HepG2 (cell line): ENCODE results near the gene NIT2. TPM values are rescaled to one million over a fixed set of nuclear protein-coding genes. Genes with fewer than 3 reads are reported as not detected.

Experiments used
- ATF7 ChIP-seq, 2 experiments: fragments of 450-650 bp in 1 of 2; sonication (generic) in 1 of 2; formaldehyde crosslinking in 1 of 2; IDR thresholded peaks; 2 replicates each; pipeline versions ENCODE4 v1.4.0 to v1.6.1; 2016 to 2020; ENCODE audit warnings: antibody characterized with exemption in 1 of 2, mild to moderate bottlenecking in 1 of 2, missing genetic modification reagents in 1 of 2
- CCAR2 ChIP-seq: fragments of 200-400 bp; formaldehyde crosslinking; optimal IDR thresholded peaks from 2 replicates; pipeline ENCODE3; 2018; ENCODE audit warnings: low read depth, mild to moderate bottlenecking, low read length, moderate library complexity
- CHD4 ChIP-seq: fragments of 200-600 bp; sonication (generic); IDR thresholded peaks from 2 replicates; pipeline ENCODE4 v1.7.0; 2017; ENCODE audit warnings: mild to moderate bottlenecking, low read length, borderline replicate concordance
- FOXJ3 ChIP-seq: sonication (generic); formaldehyde crosslinking; IDR thresholded peaks from 2 replicates; pipeline ENCODE4 v1.4.0; 2020; ENCODE audit warnings: missing genetic modification reagents, mild to moderate bottlenecking, borderline replicate concordance
- HNF4G ChIP-seq, 2 experiments: sonication (generic) in 1 of 2; formaldehyde crosslinking in 1 of 2; IDR thresholded peaks; 2 replicates each; pipeline versions ENCODE4 v1.4.0 to v1.6.1; 2011 to 2020; ENCODE audit warnings: borderline replicate concordance in 2 of 2, low read depth in 2 of 2, mild to moderate bottlenecking in 2 of 2, low read length in 1 of 2, missing genetic modification reagents in 1 of 2, moderate library complexity in 1 of 2
- HNRNPH1 ChIP-seq: fragments of 200-400 bp; formaldehyde crosslinking; optimal IDR thresholded peaks from 2 replicates; pipeline ENCODE3; 2017; ENCODE audit warnings: mild to moderate bottlenecking, low read depth, low read length
- HNRNPUL1 ChIP-seq: fragments of 200-400 bp; formaldehyde crosslinking; IDR thresholded peaks from 2 replicates; pipeline ENCODE4 v1.6.1; 2017; ENCODE audit warnings: low read depth, mild to moderate bottlenecking, low read length, moderate library complexity
- NR2F6 ChIP-seq, 2 experiments: IDR thresholded peaks; 2 replicates each; pipeline ENCODE4 v1.6.1; 2016; ENCODE audit warnings: antibody characterized with exemption in 1 of 2, mild to moderate bottlenecking in 1 of 2
- SP2 ChIP-seq: sonication (generic); formaldehyde crosslinking; IDR thresholded peaks from 2 replicates; pipeline ENCODE4 v1.5.1; 2020; ENCODE audit warnings: mild to moderate bottlenecking, missing genetic modification reagents
- ZBTB20 ChIP-seq: sonication (generic); formaldehyde crosslinking; IDR thresholded peaks from 2 replicates; pipeline ENCODE4 v1.8.1; 2023; ENCODE audit warnings: missing genetic modification reagents, low read depth, mild to moderate bottlenecking, borderline replicate concordance
- ZKSCAN5 ChIP-seq: sonication (generic); formaldehyde crosslinking; IDR thresholded peaks from 2 replicates; pipeline ENCODE4 v1.5.1; 2020; ENCODE audit warnings: mild to moderate bottlenecking, missing genetic modification reagents
- ZNF549 ChIP-seq: sonication (generic); formaldehyde crosslinking; IDR thresholded peaks from 2 replicates; pipeline ENCODE4 v1.5.0; 2020; ENCODE audit warnings: missing genetic modification reagents
- polyA plus RNA-seq, 8 experiments: library from polyadenylated mRNA; depleted of rRNA in 3 of 8; stranded (reverse) in 7 of 8; unstranded in 1 of 8; fragments of >200 nt; fragmentation: Illumina TruSeq in 4 of 8; extraction: Trizol in 4 of 8; gene quantifications; 2 replicates each; pipeline versions ENCODE4 v1.2.1 to v1.2.3, GENCODE V29; 2011 to 2016; ENCODE audit warnings: low read depth in 4 of 8, missing spikeins in 1 of 8, mixed read lengths in 1 of 8; ENCODE audit not compliant: insufficient read depth in 1 of 8
- total RNA-seq, 5 experiments: library from RNA; depleted of rRNA; stranded (reverse); fragments of >200 nt; fragmentation: Illumina TruSeq; extraction: Trizol; gene quantifications; 2 replicates each; pipeline ENCODE4 v1.2.3, GENCODE V29; 2016; ENCODE audit warnings: low read depth in 1 of 5
- TF ChIP-seq, protein P1 (sequence below): sonication (generic); formaldehyde crosslinking; IDR thresholded peaks from 2 replicates; pipeline ENCODE4 v1.4.0; 2020; ENCODE audit warnings: missing genetic modification reagents, borderline replicate concordance
- TF ChIP-seq, protein P2 (sequence below): sonication (generic); formaldehyde crosslinking; IDR thresholded peaks from 2 replicates; pipeline ENCODE4 v1.9.0; 2021; ENCODE audit warnings: mild to moderate bottlenecking, missing genetic modification reagents
- TF ChIP-seq, protein P3 (sequence below): sonication (generic); formaldehyde crosslinking; IDR thresholded peaks from 2 replicates; pipeline ENCODE4 v1.4.0; 2020; ENCODE audit warnings: mild to moderate bottlenecking, missing genetic modification reagents
- TF ChIP-seq, protein P4 (sequence below): sonication (generic); formaldehyde crosslinking; IDR thresholded peaks from 2 replicates; pipeline ENCODE4 v1.4.0; 2020; ENCODE audit warnings: mild to moderate bottlenecking, missing genetic modification reagents

NIT2 gene
- total and polyA plus RNA-seq, 2 of the 13 experiments (the other 11 are each of a cell fraction or from before 2014, with no cell fraction given) = 43.4 to 49.1 TPM

DNA sequence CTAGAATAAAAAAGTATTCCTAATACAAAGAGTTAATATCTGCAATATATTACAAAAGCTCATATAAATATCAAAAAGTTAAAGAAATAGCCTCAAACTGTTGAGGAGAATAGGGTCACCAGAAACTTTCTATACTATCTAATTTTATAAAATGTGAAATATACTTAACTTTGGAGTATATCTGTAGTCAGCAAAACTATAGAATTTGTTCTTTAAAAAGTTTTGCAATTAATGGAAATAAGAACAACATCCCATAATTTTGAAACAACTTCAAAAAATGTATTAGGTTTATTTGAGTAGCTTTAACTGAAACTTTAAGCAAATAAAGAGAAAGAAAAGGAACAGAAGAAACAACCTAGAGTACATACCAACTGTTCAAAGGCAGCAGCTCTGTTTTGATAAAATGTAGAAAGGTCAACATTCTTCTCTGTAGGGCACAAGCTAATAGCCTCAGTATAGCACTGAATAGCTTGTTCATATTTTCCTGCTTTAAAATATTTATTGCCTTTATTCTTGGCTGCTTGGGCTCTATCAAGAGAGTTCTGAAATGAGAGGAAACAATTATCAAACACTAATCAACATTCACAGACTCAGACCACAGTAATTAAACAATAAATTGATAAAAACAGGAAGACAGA, 52.0 kb downstream of the NIT2 start (continued):
- TF ChIP-seq HNRNPH1 (no peak), NR2F6 (IDR thresholded peaks at IDR 0.05) (peak; percentile 88), NR2F6 (CRISPR knock-in tag; IDR thresholded peaks at IDR 0.05) (peak; percentile 75), ZNF549 (no peak), FOXJ3 (CRISPR knock-in tag) (peak; percentile 75; the same call in 1 of the 2 replicates), HNRNPUL1 (no peak), ATF7 (IDR thresholded peaks at IDR 0.05) (no peak), ATF7 (CRISPR knock-in tag; IDR thresholded peaks at IDR 0.05) (no peak), ZBTB20 (CRISPR knock-in tag) (no peak), CHD4 (no peak), HNF4G (IDR thresholded peaks at IDR 0.05; ENCODE audit: borderline replicate concordance, low read depth, low read length) (no peak), HNF4G (CRISPR knock-in tag; IDR thresholded peaks at IDR 0.05; ENCODE audit: borderline replicate concordance, low read depth) (no peak), SP2 (CRISPR knock-in tag) (no peak), ZKSCAN5 (no peak), CCAR2 (no peak)
- TF ChIP-seq, protein P1, sequence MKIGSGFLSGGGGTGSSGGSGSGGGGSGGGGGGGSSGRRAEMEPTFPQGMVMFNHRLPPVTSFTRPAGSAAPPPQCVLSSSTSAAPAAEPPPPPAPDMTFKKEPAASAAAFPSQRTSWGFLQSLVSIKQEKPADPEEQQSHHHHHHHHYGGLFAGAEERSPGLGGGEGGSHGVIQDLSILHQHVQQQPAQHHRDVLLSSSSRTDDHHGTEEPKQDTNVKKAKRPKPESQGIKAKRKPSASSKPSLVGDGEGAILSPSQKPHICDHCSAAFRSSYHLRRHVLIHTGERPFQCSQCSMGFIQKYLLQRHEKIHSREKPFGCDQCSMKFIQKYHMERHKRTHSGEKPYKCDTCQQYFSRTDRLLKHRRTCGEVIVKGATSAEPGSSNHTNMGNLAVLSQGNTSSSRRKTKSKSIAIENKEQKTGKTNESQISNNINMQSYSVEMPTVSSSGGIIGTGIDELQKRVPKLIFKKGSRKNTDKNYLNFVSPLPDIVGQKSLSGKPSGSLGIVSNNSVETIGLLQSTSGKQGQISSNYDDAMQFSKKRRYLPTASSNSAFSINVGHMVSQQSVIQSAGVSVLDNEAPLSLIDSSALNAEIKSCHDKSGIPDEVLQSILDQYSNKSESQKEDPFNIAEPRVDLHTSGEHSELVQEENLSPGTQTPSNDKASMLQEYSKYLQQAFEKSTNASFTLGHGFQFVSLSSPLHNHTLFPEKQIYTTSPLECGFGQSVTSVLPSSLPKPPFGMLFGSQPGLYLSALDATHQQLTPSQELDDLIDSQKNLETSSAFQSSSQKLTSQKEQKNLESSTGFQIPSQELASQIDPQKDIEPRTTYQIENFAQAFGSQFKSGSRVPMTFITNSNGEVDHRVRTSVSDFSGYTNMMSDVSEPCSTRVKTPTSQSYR (CRISPR knock-in tag) = no peak
- TF ChIP-seq, protein P2, sequence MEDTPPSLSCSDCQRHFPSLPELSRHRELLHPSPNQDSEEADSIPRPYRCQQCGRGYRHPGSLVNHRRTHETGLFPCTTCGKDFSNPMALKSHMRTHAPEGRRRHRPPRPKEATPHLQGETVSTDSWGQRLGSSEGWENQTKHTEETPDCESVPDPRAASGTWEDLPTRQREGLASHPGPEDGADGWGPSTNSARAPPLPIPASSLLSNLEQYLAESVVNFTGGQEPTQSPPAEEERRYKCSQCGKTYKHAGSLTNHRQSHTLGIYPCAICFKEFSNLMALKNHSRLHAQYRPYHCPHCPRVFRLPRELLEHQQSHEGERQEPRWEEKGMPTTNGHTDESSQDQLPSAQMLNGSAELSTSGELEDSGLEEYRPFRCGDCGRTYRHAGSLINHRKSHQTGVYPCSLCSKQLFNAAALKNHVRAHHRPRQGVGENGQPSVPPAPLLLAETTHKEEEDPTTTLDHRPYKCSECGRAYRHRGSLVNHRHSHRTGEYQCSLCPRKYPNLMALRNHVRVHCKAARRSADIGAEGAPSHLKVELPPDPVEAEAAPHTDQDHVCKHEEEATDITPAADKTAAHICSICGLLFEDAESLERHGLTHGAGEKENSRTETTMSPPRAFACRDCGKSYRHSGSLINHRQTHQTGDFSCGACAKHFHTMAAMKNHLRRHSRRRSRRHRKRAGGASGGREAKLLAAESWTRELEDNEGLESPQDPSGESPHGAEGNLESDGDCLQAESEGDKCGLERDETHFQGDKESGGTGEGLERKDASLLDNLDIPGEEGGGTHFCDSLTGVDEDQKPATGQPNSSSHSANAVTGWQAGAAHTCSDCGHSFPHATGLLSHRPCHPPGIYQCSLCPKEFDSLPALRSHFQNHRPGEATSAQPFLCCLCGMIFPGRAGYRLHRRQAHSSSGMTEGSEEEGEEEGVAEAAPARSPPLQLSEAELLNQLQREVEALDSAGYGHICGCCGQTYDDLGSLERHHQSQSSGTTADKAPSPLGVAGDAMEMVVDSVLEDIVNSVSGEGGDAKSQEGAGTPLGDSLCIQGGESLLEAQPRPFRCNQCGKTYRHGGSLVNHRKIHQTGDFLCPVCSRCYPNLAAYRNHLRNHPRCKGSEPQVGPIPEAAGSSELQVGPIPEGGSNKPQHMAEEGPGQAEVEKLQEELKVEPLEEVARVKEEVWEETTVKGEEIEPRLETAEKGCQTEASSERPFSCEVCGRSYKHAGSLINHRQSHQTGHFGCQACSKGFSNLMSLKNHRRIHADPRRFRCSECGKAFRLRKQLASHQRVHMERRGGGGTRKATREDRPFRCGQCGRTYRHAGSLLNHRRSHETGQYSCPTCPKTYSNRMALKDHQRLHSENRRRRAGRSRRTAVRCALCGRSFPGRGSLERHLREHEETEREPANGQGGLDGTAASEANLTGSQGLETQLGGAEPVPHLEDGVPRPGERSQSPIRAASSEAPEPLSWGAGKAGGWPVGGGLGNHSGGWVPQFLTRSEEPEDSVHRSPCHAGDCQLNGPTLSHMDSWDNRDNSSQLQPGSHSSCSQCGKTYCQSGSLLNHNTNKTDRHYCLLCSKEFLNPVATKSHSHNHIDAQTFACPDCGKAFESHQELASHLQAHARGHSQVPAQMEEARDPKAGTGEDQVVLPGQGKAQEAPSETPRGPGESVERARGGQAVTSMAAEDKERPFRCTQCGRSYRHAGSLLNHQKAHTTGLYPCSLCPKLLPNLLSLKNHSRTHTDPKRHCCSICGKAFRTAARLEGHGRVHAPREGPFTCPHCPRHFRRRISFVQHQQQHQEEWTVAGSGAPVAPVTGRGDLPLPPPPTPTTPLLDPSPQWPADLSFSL (CRISPR knock-in tag) = no peak
- TF ChIP-seq, protein P3, sequence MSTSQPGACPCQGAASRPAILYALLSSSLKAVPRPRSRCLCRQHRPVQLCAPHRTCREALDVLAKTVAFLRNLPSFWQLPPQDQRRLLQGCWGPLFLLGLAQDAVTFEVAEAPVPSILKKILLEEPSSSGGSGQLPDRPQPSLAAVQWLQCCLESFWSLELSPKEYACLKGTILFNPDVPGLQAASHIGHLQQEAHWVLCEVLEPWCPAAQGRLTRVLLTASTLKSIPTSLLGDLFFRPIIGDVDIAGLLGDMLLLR (CRISPR knock-in tag) = no peak
- TF ChIP-seq, protein P4, sequence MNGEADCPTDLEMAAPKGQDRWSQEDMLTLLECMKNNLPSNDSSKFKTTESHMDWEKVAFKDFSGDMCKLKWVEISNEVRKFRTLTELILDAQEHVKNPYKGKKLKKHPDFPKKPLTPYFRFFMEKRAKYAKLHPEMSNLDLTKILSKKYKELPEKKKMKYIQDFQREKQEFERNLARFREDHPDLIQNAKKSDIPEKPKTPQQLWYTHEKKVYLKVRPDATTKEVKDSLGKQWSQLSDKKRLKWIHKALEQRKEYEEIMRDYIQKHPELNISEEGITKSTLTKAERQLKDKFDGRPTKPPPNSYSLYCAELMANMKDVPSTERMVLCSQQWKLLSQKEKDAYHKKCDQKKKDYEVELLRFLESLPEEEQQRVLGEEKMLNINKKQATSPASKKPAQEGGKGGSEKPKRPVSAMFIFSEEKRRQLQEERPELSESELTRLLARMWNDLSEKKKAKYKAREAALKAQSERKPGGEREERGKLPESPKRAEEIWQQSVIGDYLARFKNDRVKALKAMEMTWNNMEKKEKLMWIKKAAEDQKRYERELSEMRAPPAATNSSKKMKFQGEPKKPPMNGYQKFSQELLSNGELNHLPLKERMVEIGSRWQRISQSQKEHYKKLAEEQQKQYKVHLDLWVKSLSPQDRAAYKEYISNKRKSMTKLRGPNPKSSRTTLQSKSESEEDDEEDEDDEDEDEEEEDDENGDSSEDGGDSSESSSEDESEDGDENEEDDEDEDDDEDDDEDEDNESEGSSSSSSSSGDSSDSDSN (CRISPR knock-in tag) = no peak
